ENCODE data around the gene AZU1. TPM values are rescaled to one million over a fixed set of nuclear protein-coding genes. Genes with fewer than 3 reads are reported as not detected.

AZU1 gene
- total RNA-seq, 1 experiment from 2014 or later, result 5.8 TPM

DNA sequence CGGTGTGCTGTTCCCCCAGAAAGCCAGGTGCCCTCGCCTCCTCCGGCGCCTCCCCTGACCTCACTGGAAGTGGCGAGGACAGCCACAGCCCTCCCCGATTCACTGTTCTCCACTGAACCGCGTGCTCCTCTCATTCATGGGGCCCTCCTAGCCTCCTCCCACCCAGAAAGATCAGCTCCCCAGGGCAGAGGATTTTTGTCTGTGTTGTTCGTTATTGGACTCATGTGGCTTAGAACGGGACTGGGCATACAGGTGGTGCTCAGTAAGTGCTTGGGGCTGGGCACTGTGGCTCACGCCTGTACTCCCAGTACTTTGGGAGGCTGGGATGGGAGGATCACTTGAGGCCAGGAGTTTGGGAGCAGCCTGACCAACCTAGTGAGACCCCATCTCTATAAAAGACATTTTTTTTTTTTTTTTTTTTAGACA is 16.9 kb downstream of the AZU1 start:
- ChIA-PET POLR2A (no interaction called here), CTCF (no interaction called here)
- Histone ChIP-seq H3K36me3 (ENCODE audit: control insufficient read depth, insufficient read depth, low read length) (no peaks in the 10 kb centered on the region), H3K4me1 (ENCODE audit: control insufficient read depth, insufficient read depth, low read length) (peaks cover 4% of the 10 kb centered on the region; the same call in 1 of the 2 replicates), H3K27ac (ENCODE audit: low read length) (no peak overlapping the region), H3K4me3 (ENCODE audit: low read depth in 2 of 2, low read length in 2 of 2) (no peak overlapping the region), H3K27me3 (ENCODE audit: control insufficient read depth, insufficient read depth, low read length) (no peaks in the 10 kb centered on the region), H3K9me3 (ENCODE audit: control insufficient read depth, insufficient read depth, low read depth, low read length) (no peaks in the 10 kb centered on the region)
- ATAC-seq (no peak), DNase-seq (ENCODE audit: low read depth, low spot score) (no peak)
- BruUV-seq (replicated peaks), result no TSS peak
- intact Hi-C loops (cut with micrococcal nuclease; ENCODE audit: unreplicated experiment) (no loop called here), in situ Hi-C loops (cut with HindIII; ENCODE audit: low pct_unique_long_range_greater_than_20kb, low sequenced_read_pairs) (no loop called here)
- no peak for TF ChIP-seq SIN3A (IDR thresholded peaks at IDR 0.05; ENCODE audit: borderline replicate concordance, insufficient read depth, low read depth, low read length)
- TF ChIP-seq POLR2AphosphoS5 (IDR thresholded peaks at IDR 0.05; ENCODE audit: low read depth, low read length), result no peak
- TF ChIP-seq TCF7L2 (IDR thresholded peaks at IDR 0.05; ENCODE audit: low read depth, low read length), result no peak
- TF ChIP-seq, protein P1, sequence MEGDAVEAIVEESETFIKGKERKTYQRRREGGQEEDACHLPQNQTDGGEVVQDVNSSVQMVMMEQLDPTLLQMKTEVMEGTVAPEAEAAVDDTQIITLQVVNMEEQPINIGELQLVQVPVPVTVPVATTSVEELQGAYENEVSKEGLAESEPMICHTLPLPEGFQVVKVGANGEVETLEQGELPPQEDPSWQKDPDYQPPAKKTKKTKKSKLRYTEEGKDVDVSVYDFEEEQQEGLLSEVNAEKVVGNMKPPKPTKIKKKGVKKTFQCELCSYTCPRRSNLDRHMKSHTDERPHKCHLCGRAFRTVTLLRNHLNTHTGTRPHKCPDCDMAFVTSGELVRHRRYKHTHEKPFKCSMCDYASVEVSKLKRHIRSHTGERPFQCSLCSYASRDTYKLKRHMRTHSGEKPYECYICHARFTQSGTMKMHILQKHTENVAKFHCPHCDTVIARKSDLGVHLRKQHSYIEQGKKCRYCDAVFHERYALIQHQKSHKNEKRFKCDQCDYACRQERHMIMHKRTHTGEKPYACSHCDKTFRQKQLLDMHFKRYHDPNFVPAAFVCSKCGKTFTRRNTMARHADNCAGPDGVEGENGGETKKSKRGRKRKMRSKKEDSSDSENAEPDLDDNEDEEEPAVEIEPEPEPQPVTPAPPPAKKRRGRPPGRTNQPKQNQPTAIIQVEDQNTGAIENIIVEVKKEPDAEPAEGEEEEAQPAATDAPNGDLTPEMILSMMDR (IDR thresholded peaks at IDR 0.05), result no peak
- TF ChIP-seq, protein P2, sequence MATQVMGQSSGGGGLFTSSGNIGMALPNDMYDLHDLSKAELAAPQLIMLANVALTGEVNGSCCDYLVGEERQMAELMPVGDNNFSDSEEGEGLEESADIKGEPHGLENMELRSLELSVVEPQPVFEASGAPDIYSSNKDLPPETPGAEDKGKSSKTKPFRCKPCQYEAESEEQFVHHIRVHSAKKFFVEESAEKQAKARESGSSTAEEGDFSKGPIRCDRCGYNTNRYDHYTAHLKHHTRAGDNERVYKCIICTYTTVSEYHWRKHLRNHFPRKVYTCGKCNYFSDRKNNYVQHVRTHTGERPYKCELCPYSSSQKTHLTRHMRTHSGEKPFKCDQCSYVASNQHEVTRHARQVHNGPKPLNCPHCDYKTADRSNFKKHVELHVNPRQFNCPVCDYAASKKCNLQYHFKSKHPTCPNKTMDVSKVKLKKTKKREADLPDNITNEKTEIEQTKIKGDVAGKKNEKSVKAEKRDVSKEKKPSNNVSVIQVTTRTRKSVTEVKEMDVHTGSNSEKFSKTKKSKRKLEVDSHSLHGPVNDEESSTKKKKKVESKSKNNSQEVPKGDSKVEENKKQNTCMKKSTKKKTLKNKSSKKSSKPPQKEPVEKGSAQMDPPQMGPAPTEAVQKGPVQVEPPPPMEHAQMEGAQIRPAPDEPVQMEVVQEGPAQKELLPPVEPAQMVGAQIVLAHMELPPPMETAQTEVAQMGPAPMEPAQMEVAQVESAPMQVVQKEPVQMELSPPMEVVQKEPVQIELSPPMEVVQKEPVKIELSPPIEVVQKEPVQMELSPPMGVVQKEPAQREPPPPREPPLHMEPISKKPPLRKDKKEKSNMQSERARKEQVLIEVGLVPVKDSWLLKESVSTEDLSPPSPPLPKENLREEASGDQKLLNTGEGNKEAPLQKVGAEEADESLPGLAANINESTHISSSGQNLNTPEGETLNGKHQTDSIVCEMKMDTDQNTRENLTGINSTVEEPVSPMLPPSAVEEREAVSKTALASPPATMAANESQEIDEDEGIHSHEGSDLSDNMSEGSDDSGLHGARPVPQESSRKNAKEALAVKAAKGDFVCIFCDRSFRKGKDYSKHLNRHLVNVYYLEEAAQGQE (IDR thresholded peaks at IDR 0.05; ENCODE audit: insufficient read depth in 1 of 2, low read depth in 2 of 2, low read length in 1 of 2), result no peak

DNA sequence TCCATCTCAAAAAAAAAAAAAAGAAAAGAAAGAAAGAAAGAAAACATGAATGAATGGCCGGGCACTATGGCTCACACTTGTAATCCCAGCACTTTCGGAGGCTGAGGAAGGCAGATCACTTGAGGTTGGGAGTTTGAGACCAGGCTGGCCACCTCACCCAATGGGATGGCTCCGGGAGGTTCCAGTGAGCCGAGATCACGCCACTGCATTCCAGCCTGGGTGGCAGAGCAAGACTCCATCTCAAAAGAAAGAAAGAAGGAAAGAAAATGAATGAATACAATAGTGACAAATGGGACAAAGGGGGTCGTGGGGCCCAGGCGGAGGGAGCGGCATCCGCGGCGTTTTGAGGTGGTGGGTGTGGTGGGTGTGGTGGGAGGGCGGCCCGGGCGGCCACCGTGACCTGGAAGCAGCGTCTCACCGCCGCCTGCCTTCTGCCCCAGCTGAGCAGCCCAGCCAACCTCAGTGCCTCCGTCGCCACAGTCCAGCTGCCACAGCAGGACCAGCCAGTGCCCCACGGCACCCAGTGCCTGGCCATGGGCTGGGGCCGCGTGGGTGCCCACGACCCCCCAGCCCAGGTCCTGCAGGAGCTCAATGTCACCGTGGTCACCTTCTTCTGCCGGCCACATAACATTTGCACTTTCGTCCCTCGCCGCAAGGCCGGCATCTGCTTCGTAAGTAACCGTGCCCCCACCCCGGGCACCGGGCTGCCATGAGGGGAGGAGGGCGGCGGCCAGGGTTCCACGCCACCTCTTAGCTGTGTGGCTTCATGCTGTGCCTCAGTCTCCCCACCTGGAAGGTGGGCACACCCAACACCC is 18.3 kb downstream of the AZU1 start:
- POLR2A ChIA-PET, result no interaction called here
- no peak overlapping the region for H3K4me3 ChIP-seq (ENCODE audit: low read depth in 2 of 2, low read length in 2 of 2)
- no TSS peak for BruUV-seq (replicated peaks)
- peaks cover 7% of the 10 kb centered on the region for H3K4me1 ChIP-seq (ENCODE audit: control insufficient read depth, insufficient read depth, low read length)
- no peaks in the 10 kb centered on the region for H3K36me3 ChIP-seq (ENCODE audit: control insufficient read depth, insufficient read depth, low read length)
- intact Hi-C loops (cut with micrococcal nuclease; ENCODE audit: unreplicated experiment) (no loop called here), in situ Hi-C loops (cut with HindIII; ENCODE audit: low pct_unique_long_range_greater_than_20kb, low sequenced_read_pairs) (no loop called here)
- DNase-seq (ENCODE audit: low read depth, low spot score), result no peak
- TF ChIP-seq POLR2AphosphoS5 (IDR thresholded peaks at IDR 0.05; ENCODE audit: low read depth, low read length) (no peak), SIN3A (IDR thresholded peaks at IDR 0.05; ENCODE audit: borderline replicate concordance, insufficient read depth, low read depth, low read length) (no peak), TCF7L2 (IDR thresholded peaks at IDR 0.05; ENCODE audit: low read depth, low read length) (no peak)
- TF ChIP-seq, protein P1 (IDR thresholded peaks at IDR 0.05), result no peak
- TF ChIP-seq, protein P2 (IDR thresholded peaks at IDR 0.05; ENCODE audit: insufficient read depth in 1 of 2, low read depth in 2 of 2, low read length in 1 of 2), result no peak; a peak in 1 of 4 replicates
- H3K9me3 ChIP-seq (ENCODE audit: control insufficient read depth, insufficient read depth, low read depth, low read length), result no peaks in the 10 kb centered on the region
- no peak for ATAC-seq
- H3K27ac ChIP-seq (ENCODE audit: low read length), result no peak overlapping the region
- CTCF ChIA-PET, result no interaction called here
- H3K27me3 ChIP-seq (ENCODE audit: control insufficient read depth, insufficient read depth, low read length), result no peaks in the 10 kb centered on the region
